ENCODE measurements around the gene CDK5RAP2.

The CDK5RAP2 gene

GRCh38 chr9:120481846-120482245 lies 98.1 kb downstream of the CDK5RAP2 start:
- H3K9ac ChIP-seq (ENCODE audit: low read depth, low read length) = no peak overlapping the region
- no peak overlapping the region for H3K4me2 ChIP-seq (ENCODE audit: insufficient read depth, low read length)
- no peak overlapping the region for H2AFZ ChIP-seq (ENCODE audit: low read depth, low read length)
- no peaks in the 10 kb centered on the region for H4K20me1 ChIP-seq (ENCODE audit: insufficient read depth, low read length)
- ATAC-seq (ENCODE audit: insufficient read depth, low read depth) = no peak
- H3K9me3 ChIP-seq (ENCODE audit: insufficient read depth, low read length, severe bottlenecking) = no peaks in the 10 kb centered on the region
- DNase-seq = no peak
- no peak overlapping the region for H3K4me3 ChIP-seq (ENCODE audit: low read depth in 1 of 2, low read length in 2 of 2)
- peaks cover 70% of the 10 kb centered on the region for H3K36me3 ChIP-seq (ENCODE audit: insufficient read depth, low read length)
- no peak overlapping the region for H3K27ac ChIP-seq (ENCODE audit: low read length)
- no peaks in the 10 kb centered on the region for H3K4me1 ChIP-seq (ENCODE audit: insufficient read depth, low read length)
- TF ChIP-seq EZH2 (IDR thresholded peaks at IDR 0.05; ENCODE audit: borderline replicate concordance, low read depth, low read length, severe bottlenecking) = no peak
- no peak for TF ChIP-seq CTCF (IDR thresholded peaks at IDR 0.05; ENCODE audit: borderline replicate concordance, extremely low read depth, low read length, poor library complexity, severe bottlenecking)
- no peaks in the 10 kb centered on the region for H3K27me3 ChIP-seq (ENCODE audit: insufficient read depth, low read length, poor library complexity)
- no peaks in the 10 kb centered on the region for H3K79me2 ChIP-seq (ENCODE audit: insufficient read depth, low read length)

GRCh38 chr9:120481248-120481647 lies 98.7 kb downstream of the CDK5RAP2 start:
- Histone ChIP-seq H2AFZ (ENCODE audit: low read depth, low read length) (no peak overlapping the region), H3K9ac (ENCODE audit: low read depth, low read length) (no peak overlapping the region), H3K79me2 (ENCODE audit: insufficient read depth, low read length) (no peaks in the 10 kb centered on the region), H3K27me3 (ENCODE audit: insufficient read depth, low read length, poor library complexity) (no peaks in the 10 kb centered on the region), H4K20me1 (ENCODE audit: insufficient read depth, low read length) (no peaks in the 10 kb centered on the region), H3K27ac (ENCODE audit: low read length) (no peak overlapping the region), H3K9me3 (ENCODE audit: insufficient read depth, low read length, severe bottlenecking) (no peaks in the 10 kb centered on the region), H3K36me3 (ENCODE audit: insufficient read depth, low read length) (peaks cover 70% of the 10 kb centered on the region), H3K4me1 (ENCODE audit: insufficient read depth, low read length) (no peaks in the 10 kb centered on the region), H3K4me2 (ENCODE audit: insufficient read depth, low read length) (no peak overlapping the region), H3K4me3 (ENCODE audit: low read depth in 1 of 2, low read length in 2 of 2) (no peak overlapping the region)
- no peak for DNase-seq
- no peak for ATAC-seq (ENCODE audit: insufficient read depth, low read depth)
- no peak for TF ChIP-seq EZH2 (IDR thresholded peaks at IDR 0.05; ENCODE audit: borderline replicate concordance, low read depth, low read length, severe bottlenecking)
- TF ChIP-seq CTCF (IDR thresholded peaks at IDR 0.05; ENCODE audit: borderline replicate concordance, extremely low read depth, low read length, poor library complexity, severe bottlenecking) = no peak

- Histone ChIP-seq H3K4me3 (ENCODE audit: low read depth in 1 of 2, low read length in 2 of 2) (no peak overlapping the region), H4K20me1 (ENCODE audit: insufficient read depth, low read length) (no peaks in the 10 kb centered on the region), H3K27me3 (ENCODE audit: insufficient read depth, low read length, poor library complexity) (no peaks in the 10 kb centered on the region), H3K36me3 (ENCODE audit: insufficient read depth, low read length) (peaks cover 68% of the 10 kb centered on the region), H3K27ac (ENCODE audit: low read length) (no peak overlapping the region), H3K79me2 (ENCODE audit: insufficient read depth, low read length) (no peaks in the 10 kb centered on the region), H3K9me3 (ENCODE audit: insufficient read depth, low read length, severe bottlenecking) (no peaks in the 10 kb centered on the region), H3K9ac (ENCODE audit: low read depth, low read length) (no peak overlapping the region), H2AFZ (ENCODE audit: low read depth, low read length) (no peak overlapping the region), H3K4me2 (ENCODE audit: insufficient read depth, low read length) (no peak overlapping the region), H3K4me1 (ENCODE audit: insufficient read depth, low read length) (no peaks in the 10 kb centered on the region)
- DNase-seq = no peak
- ATAC-seq (ENCODE audit: insufficient read depth, low read depth) = no peak
- TF ChIP-seq CTCF (IDR thresholded peaks at IDR 0.05; ENCODE audit: borderline replicate concordance, extremely low read depth, low read length, poor library complexity, severe bottlenecking) = no peak
- no peak for TF ChIP-seq EZH2 (IDR thresholded peaks at IDR 0.05; ENCODE audit: borderline replicate concordance, low read depth, low read length, severe bottlenecking)
Measured at GRCh38 chr9:120480707-120481106, 99.3 kb downstream of the CDK5RAP2 start.

GRCh38 chr9:120478208-120478607 lies 101.8 kb downstream of the CDK5RAP2 start:
- Histone ChIP-seq H3K4me2 (ENCODE audit: insufficient read depth, low read length) (no peak overlapping the region), H3K9me3 (ENCODE audit: insufficient read depth, low read length, severe bottlenecking) (no peaks in the 10 kb centered on the region), H3K79me2 (ENCODE audit: insufficient read depth, low read length) (no peaks in the 10 kb centered on the region), H3K36me3 (ENCODE audit: insufficient read depth, low read length) (peaks cover 77% of the 10 kb centered on the region), H3K4me3 (ENCODE audit: low read depth in 1 of 2, low read length in 2 of 2) (no peak overlapping the region), H2AFZ (ENCODE audit: low read depth, low read length) (no peak overlapping the region), H3K27ac (ENCODE audit: low read length) (no peak overlapping the region), H3K4me1 (ENCODE audit: insufficient read depth, low read length) (no peaks in the 10 kb centered on the region), H3K27me3 (ENCODE audit: insufficient read depth, low read length, poor library complexity) (no peaks in the 10 kb centered on the region), H4K20me1 (ENCODE audit: insufficient read depth, low read length) (no peaks in the 10 kb centered on the region), H3K9ac (ENCODE audit: low read depth, low read length) (no peak overlapping the region)
- ATAC-seq (ENCODE audit: insufficient read depth, low read depth) (no peak), DNase-seq (no peak)
- TF ChIP-seq CTCF (IDR thresholded peaks at IDR 0.05; ENCODE audit: borderline replicate concordance, extremely low read depth, low read length, poor library complexity, severe bottlenecking) (no peak), EZH2 (IDR thresholded peaks at IDR 0.05; ENCODE audit: borderline replicate concordance, low read depth, low read length, severe bottlenecking) (no peak)
